Tibial artery (tissue), 4 donors: Measurements from ENCODE around the gene GPATCH1.

ENCODE experiments used
- DNase-seq, 2 donors: peaks; one replicate each; pipeline ENCODE4 v3.0.0-alpha.2; 2019
- H3K27ac ChIP-seq, 2 donors: fragments of 200-600 bp; sonication (generic) in 1 of 2; 1 replicate in 1 of 2; 2 replicates in 1 of 2; pipeline ENCODE4 v1.5.1; 2018 to 2019; ENCODE audit warnings: mild to moderate bottlenecking in 1 of 2
- H3K27me3 ChIP-seq, 2 donors: fragments of 200-600 bp; sonication (generic) in 1 of 2; one replicate each; pipeline versions ENCODE4 v1.5.1 to v1.6.0; 2016 to 2019
- H3K36me3 ChIP-seq, 3 donors: fragments of 200-600 bp; sonication (generic) in 2 of 3; one replicate each; pipeline ENCODE4 v1.5.1; 2016 to 2019; ENCODE audit warnings: mild to moderate bottlenecking in 2 of 3
- H3K4me1 ChIP-seq, 4 donors: fragments of 200-600 bp; sonication (generic) in 2 of 4; 1 replicate in 3 of 4; 2 replicates in 1 of 4; pipeline ENCODE4 v1.5.1; 2016 to 2019
- H3K4me3 ChIP-seq, 2 donors: fragments of 200-600 bp; sonication (generic) in 1 of 2; 1 replicate in 1 of 2; 2 replicates in 1 of 2; pipeline ENCODE4 v1.5.1; 2018 to 2019; ENCODE audit warnings: mild to moderate bottlenecking in 2 of 2
- H3K9me3 ChIP-seq, 3 donors: fragments of 200-600 bp; sonication (generic) in 1 of 3; one replicate each; pipeline ENCODE4 v1.5.1; 2016 to 2019
- intact Hi-C: fragments of 100-400 bp; cut with DNase I; formaldehyde crosslinking; loops from one replicate; pipeline ENCODE4 v1.15.0; 2023; ENCODE audit warnings: low total_unique reads
- TF ChIP-seq, protein P1 (sequence below), 2 experiments: fragments of 200-600 bp in 1 of 2; fragments of 450-650 bp in 1 of 2; IDR thresholded peaks; one replicate each; pipeline ENCODE4 v1.5.1; 2017 to 2019; ENCODE audit warnings: antibody characterized with exemption in 2 of 2, mild to moderate bottlenecking in 1 of 2, moderate library complexity in 1 of 2

GPATCH1 gene

DNA sequence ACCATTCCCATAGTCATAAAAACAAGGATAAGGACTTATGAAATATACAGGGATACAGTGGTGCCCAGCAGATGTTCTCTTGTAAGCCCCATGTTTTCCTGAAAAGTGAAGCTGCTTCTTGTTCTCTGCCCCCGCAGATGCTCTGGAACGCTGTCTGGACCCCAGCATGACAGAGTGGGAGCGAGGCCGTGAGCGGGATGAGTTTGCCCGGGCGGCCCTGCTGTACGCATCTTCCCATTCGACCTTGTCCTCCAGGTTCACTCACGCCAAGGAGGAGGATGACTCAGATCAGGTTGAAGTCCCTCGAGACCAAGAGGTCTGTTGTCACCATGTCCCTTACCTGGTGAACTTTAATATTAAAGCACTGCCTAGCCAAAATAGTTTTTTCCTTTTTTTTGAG lies 30.6 kb downstream of the GPATCH1 start:
- no peak for DNase-seq
- peaks cover 81 to 99% (median 95%) of the 10 kb centered on the region in 3 donors for H3K36me3 ChIP-seq
- no peaks in the 10 kb centered on the region for H3K9me3 ChIP-seq
- no peaks in the 10 kb centered on the region for H3K4me1 ChIP-seq
- H3K27me3 ChIP-seq = no peaks in the 10 kb centered on the region
- TF ChIP-seq, protein P1, sequence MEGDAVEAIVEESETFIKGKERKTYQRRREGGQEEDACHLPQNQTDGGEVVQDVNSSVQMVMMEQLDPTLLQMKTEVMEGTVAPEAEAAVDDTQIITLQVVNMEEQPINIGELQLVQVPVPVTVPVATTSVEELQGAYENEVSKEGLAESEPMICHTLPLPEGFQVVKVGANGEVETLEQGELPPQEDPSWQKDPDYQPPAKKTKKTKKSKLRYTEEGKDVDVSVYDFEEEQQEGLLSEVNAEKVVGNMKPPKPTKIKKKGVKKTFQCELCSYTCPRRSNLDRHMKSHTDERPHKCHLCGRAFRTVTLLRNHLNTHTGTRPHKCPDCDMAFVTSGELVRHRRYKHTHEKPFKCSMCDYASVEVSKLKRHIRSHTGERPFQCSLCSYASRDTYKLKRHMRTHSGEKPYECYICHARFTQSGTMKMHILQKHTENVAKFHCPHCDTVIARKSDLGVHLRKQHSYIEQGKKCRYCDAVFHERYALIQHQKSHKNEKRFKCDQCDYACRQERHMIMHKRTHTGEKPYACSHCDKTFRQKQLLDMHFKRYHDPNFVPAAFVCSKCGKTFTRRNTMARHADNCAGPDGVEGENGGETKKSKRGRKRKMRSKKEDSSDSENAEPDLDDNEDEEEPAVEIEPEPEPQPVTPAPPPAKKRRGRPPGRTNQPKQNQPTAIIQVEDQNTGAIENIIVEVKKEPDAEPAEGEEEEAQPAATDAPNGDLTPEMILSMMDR (IDR thresholded peaks at IDR 0.05) = no peak
- H3K4me3 ChIP-seq = no peak overlapping the region
- intact Hi-C loops = no loop called here
- H3K27ac ChIP-seq = no peak overlapping the region

DNA sequence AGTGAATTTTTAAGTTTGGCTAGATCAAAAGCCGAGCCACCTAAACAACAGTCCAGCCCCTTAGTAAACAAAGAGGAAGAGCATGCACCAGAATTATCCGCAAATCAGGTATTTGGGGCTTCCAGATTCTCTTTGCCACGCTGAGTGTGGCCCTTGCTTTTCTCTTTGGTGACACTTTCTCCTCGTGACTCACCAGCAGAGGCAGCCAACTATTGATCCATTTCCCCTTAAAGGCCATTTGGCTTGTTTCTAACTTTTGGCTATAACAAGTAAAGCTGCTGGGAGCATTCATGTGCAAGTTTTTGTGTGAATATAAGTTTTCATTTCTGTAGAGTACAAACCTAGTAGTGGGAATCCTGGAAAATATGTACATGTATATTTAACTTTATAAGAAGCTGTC lies 33.3 kb downstream of the GPATCH1 start:
- intact Hi-C loops = no loop called here

DNA sequence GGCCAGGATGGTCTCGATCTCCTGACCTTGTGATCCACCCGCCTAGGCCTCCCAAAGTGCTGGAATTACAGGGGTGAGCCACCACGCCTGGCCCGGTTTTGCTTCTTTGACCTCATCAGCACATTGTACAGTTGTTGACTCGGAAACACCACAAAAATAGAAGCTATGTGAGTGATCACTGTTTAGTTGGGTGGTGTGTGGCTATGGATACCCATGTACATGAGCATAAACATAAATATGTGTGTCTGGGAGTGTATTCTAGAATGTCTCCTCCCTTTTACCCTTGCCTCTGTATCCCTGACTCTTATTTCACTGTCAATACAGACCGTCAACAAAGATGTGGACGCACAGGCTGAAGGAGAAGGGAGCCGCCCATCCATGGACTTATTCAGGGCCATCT lies 36.5 kb downstream of the GPATCH1 start:
- Histone ChIP-seq H3K27ac (no peak overlapping the region), H3K4me1 (no peaks in the 10 kb centered on the region), H3K36me3 (peaks cover 60 to 90% (median 80%) of the 10 kb centered on the region in 3 donors), H3K9me3 (no peaks in the 10 kb centered on the region), H3K4me3 (no peak overlapping the region), H3K27me3 (no peaks in the 10 kb centered on the region)
- intact Hi-C loops = no loop called here
- TF ChIP-seq, protein P1 (IDR thresholded peaks at IDR 0.05) = no peak
- no peak for DNase-seq

More for the DNA sequence above, 33.3 kb downstream of the GPATCH1 start:
- Histone ChIP-seq H3K27ac (no peak overlapping the region), H3K4me1 (no peaks in the 10 kb centered on the region), H3K27me3 (no peaks in the 10 kb centered on the region), H3K36me3 (peaks cover 81 to 99% (median 94%) of the 10 kb centered on the region in 3 donors), H3K4me3 (no peak overlapping the region), H3K9me3 (no peaks in the 10 kb centered on the region)
- DNase-seq = no peak
- TF ChIP-seq, protein P1 (IDR thresholded peaks at IDR 0.05) = no peak

DNA sequence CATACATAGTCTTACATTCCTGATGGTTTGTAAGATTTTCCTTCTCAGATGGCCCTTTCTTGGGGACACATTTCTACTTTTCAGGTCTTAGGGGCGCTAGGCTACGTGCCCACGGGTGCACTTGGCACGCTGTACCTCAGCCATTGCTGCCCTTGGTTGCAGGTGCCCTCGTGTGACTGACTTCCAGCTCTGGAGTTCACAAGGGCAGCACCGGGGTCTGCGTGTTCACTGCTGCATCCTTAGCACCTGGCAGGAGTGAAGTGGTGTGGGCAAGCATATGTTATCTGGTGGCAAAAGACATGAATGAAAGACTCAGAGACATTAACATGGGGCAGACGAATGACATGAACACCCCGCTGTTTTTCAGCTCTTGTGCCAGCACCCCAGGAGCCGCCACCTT lies 37.7 kb downstream of the GPATCH1 start:
- intact Hi-C loops = no loop called here
- peaks cover 54 to 90% (median 72%) of the 10 kb centered on the region in 3 donors for H3K36me3 ChIP-seq

DNA sequence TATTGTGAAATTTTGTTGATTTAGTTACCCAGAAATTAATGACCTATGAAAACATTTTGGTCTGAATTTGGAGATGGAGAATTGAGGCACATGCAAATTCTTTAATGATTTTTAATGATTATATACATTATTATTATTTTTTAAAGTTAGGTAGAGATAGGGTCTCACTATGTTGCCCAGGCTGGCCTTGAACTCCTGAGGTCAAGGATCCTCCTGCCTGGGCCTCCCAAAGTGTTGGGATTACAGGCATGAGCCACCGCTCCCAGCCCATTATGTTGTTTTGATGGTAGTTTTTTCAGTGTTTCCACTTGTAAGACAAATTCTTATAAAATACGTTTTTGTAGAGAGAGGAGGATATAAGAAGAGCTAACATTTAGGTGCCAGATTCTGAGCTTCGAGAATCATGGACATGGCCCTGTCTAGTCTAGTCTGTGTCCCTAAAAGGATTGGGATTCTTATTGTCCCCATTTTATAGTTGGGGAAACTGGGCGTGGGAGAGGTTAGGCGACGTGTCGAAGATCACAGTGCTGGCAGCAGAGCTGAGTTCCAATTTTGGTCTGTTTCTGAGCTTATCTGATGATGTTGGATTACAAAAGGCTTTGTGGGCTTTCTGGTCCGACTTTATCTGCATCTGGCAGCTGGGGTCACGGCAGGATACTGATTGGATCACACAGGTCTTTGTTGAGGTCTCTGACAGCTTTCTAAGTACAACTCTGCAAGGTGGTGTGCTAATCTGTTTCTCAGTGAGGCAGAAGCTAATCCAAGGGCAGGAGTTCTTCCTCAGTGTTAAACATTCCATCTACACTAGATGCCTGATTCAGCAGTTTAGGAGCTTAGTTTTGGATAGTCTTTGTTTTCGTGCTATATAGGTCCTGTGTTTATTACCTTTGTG lies 43.5 kb downstream of the GPATCH1 start:
- Histone ChIP-seq H3K4me3 (no peak overlapping the region), H3K4me1 (no peaks in the 10 kb centered on the region), H3K27me3 (no peaks in the 10 kb centered on the region), H3K27ac (no peak overlapping the region), H3K36me3 (peaks cover 41 to 85% (median 67%) of the 10 kb centered on the region in 3 donors), H3K9me3 (no peaks in the 10 kb centered on the region)
- no peak for DNase-seq
- intact Hi-C loops = no loop called here
- TF ChIP-seq, protein P1 (IDR thresholded peaks at IDR 0.05) = no peak

More for the DNA sequence above, 37.7 kb downstream of the GPATCH1 start:
- no peak for DNase-seq
- TF ChIP-seq, protein P1 (IDR thresholded peaks at IDR 0.05) = no peak
- no peak overlapping the region for H3K27ac ChIP-seq
- no peak overlapping the region for H3K4me3 ChIP-seq
- no peaks in the 10 kb centered on the region for H3K27me3 ChIP-seq
- no peaks in the 10 kb centered on the region for H3K4me1 ChIP-seq
- H3K9me3 ChIP-seq = no peaks in the 10 kb centered on the region
